ENCODE measurements around the gene CAMTA2.

The CAMTA2 gene

DNA sequence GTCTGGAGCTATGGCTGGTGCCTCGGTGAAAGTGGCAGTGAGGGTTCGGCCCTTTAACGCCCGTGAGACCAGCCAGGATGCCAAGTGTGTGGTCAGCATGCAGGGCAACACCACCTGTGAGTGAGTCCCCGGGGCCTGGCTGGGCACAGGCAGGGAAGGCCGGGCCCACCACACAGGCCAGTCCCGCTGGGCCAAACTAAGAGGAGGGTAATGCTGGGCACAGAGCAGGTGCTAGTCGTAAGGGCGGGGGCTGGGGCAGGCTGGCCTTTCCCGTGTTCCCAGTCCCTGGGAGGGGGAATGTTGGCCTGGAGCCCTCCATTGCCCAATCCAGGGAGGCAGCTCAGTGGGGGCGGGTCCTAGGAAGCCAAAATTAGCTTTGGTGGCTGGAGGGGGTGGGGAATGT, 12.8 kb upstream of the CAMTA2 start:
- no peak for DNase-seq

DNA sequence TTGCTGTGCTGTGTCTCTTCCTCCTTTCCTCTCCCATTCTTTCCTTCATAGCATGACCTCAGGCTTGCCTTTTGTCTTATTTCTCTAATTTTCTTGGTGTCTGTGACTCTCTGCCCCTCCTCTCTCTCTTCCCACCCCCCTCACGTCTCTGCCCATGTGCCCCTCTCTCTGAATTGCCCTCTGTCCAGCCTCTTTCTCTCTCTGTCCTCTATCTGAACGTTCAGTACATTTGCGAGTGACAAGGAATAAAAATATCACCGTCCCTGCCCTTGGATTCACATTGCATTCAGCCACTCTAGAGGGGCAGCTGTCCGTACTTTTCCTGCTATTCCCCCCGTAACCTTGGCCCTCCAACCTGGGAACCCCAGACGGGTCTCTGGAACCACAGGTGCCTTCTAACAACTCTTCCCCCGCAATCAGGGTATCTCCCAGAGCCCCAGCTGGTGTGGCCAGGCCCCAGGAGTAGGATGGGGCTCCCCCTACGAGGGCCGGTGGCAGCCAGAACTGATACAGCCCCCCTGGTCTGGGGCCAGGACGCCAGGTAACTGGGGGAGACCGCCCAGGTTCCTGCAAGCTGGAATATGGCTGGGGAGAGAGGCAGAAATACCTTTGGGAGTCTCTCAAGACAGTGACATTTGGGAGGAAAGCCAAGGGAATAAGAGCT, 12.1 kb upstream of the CAMTA2 start:
- no peak for DNase-seq

- DNase-seq, result no peak
Observed at GRCh38 chr17:4998732-4999429, 11.4 kb upstream of the CAMTA2 start.

DNA sequence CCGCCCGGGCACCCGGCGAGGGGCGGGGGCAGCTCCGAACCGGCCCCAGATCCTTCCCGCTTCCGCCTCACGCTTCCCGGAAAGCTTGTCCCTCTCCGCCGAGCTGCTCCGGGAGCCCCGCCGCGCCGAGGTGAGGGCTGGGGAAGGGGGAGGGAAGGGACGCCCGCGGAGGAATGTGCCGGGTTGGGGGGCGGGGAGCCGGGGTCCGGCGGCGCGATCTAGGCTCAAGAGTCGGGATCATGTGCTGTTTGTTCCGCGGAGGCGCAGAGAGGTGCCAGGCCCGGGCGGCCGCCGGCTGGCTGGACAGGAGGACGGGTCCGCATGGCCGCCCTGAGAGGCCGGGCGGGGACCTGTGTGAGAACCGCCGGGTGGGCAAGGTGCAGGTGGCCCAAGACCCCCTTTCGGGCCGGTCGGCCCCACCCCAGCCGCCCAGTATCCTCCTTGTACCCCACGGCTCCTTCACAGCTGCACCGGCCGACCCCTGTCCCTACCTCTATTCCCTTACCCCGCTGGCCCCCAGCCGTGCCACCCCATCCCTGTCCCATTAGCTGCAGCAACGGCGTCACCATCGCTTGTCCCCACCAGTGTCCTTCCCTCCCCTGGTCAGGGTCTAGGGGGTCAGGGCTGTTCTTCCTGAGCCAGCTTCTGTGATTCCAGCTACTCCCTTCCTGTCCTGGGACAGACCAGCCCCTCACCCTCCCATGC, 10.7 kb upstream of the CAMTA2 start:
- DNase-seq, result no peak

DNA sequence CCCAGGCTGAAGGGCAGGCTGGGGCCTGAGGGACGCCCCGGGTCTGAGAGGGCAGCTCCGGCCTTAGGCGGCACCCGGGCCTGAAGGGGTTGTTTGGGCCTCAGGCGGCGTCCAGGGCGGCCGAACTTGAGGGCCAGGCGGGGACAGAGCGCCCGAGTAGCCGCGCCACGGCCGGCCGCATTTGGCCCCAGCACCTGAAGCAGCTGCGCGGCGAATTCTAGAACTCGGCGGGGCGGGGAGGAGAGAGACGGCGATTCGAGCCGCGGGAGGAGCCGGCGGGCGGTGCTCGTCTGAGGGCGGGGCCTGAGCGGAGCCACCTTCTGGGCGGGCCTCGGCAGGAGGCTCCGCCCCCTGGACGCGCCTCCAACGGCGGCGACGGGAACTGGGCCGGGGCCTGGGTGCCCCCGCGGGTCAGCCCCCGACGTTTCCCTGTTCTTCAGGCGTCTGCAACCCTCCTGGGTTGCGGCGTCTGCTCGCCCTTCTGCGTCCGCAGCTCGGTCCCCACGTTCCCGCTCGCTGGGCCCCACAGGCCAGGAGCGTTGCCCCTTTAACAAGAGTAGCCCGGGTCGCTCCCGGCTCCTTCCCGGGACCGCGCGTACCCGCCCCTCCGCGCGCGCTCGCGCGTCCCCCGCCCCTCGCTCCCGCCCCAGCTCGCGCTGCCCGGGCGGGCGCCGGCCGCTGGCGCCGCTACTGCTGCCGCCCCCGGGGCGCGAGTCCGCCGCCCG, 10.0 kb upstream of the CAMTA2 start, which contains the start of the genes INCA1 and KIF1C:
Gene INCA1 (minus strand): TSS at position 221 of the 725 bp plus-strand sequence. CDS start 3,085 bp downstream, outside the sequence.
Gene KIF1C (plus strand): TSS at position 649 of the 725 bp plus-strand sequence. CDS start 2,297 bp downstream, outside the sequence.
- peak; percentile 90 for DNase-seq

GRCh38 chr17:4994081-4994595, 6.7 kb upstream of the CAMTA2 start:
- DNase-seq, result no peak

GRCh38 chr17:4987767-4988567, 492 bp upstream of the CAMTA2 start:
- no peak for DNase-seq

DNA sequence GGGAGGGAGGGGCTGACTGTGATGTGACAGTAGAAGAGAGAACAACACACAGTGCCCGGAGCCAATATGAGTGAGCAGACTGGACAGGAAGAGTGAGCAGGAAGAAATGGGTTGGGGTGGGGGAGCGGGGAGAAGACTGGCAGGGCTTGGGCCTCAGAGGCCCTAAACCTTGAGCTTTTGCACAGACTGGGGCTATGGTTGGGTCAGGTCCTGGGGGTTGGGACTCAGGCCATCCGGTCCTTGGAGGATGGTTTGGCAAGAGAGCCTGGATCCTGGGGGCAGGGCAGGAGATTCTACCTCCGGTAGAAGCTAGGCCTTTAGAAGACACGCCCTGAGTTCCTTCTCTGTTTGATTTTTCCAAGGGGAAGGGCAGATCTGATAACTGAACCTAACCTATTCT, 1.1 kb downstream of the CAMTA2 start:
- no peak for DNase-seq

- DNase-seq, result no peak
Observed at GRCh38 chr17:4982305-4982704, 5.2 kb downstream of the CAMTA2 start.

GRCh38 chr17:4980644-4981216, 6.7 kb downstream of the CAMTA2 start:
- no peak for DNase-seq

- no peak for DNase-seq
Observed at GRCh38 chr17:4978726-4979125, 8.7 kb downstream of the CAMTA2 start.

- no peak for DNase-seq
Observed at GRCh38 chr17:4974115-4974670, 13.3 kb downstream of the CAMTA2 start.

- DNase-seq, result no peak
Observed at GRCh38 chr17:4973256-4974114, 14.0 kb downstream of the CAMTA2 start.

GRCh38 chr17:4972752-4973151, 14.7 kb downstream of the CAMTA2 start:
- DNase-seq, result no peak

DNA sequence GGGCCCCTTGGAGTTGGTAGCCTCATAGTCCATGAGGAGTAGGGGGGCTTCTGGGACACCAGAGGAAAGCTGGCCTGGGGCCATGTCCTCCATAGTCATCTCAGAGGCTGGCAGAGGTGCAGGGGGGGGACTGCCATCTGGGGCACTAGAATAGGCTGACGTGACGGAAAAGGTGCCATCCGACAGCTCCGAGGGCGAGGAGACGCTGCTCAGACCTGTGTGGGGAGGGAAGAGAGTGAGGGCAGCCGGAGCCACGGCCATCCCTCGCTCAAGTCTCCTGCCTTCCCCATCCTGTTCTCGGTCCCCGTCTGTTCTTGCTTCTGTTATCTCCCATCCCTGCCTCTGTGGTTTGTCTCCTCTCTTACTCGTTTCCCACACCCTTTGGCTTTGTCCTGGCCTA, 15.2 kb downstream of the CAMTA2 start:
- DNase-seq, result no peak

GRCh38 chr17:4971826-4972225, 15.6 kb downstream of the CAMTA2 start:
- DNase-seq, result no peak

DNA sequence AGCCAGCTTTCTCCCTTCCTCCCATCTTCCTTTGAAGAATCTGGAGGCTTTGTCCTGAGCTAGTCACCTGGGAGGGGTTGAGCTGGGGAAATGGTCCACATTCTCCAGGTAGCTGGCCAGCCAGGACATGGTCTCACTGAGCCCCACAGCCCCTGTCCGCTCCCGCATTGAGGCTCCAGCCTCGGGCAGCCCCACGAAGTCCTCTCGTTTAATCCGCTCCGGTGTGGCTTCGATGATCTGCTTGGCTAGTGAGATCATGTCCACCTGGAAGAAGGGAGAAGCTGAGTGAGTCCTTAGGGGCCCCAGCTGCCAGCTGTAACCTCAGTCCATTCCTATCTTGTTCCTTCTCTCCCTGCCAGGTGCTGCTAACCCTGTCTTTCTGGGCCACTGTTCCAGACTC, 17.2 kb downstream of the CAMTA2 start:
- no peak for DNase-seq

GRCh38 chr17:4969551-4970173, 17.8 kb downstream of the CAMTA2 start:
- peak; percentile 28 for DNase-seq

- DNase-seq, result peak; percentile 35
Observed at GRCh38 chr17:4969047-4969550, 18.4 kb downstream of the CAMTA2 start.

Data from stimulated activated CD4-positive, alpha-beta T cell treated with anti-CD3 and anti-CD28 coated beads, Interleukin-12 subunit alpha, Interleukin-12 subunit beta, amount 100 ng/mL, for 4 hours (primary cell).